Spinal cord (tissue), 10 donors: ENCODE data around the gene OR4M1. TPM values are rescaled to one million over a fixed set of nuclear protein-coding genes. Genes with fewer than 3 reads are reported as not detected.
"Not testable (repeated sequence)": the region's sequence is repeated elsewhere in the genome, so short reads cannot be mapped to it uniquely, and the experiment has no call there.

ENCODE experiments used
- DNase-seq, 6 donors: peaks; one replicate each; pipeline versions ENCODE4 v3.0.0 to v3.0.0-alpha.2; 2013 to 2015; ENCODE audit warnings: low spot score in 6 of 6, low read depth in 4 of 6
- H3K27ac ChIP-seq: one replicate; pipeline ENCODE4 v1.5.1; 2013; ENCODE audit warnings: low read depth, low read length, control low read depth
- H3K27me3 ChIP-seq: one replicate; pipeline ENCODE4 v1.6.1; 2013; ENCODE audit warnings: low read length; ENCODE audit not compliant: control insufficient read depth, insufficient read depth
- H3K36me3 ChIP-seq: one replicate; pipeline ENCODE4 v1.6.1; 2013; ENCODE audit warnings: low read length; ENCODE audit not compliant: control insufficient read depth, insufficient read depth
- H3K4me1 ChIP-seq: one replicate; pipeline ENCODE4 v1.6.1; 2013; ENCODE audit warnings: low read length; ENCODE audit not compliant: control insufficient read depth, insufficient read depth
- H3K4me3 ChIP-seq: one replicate; pipeline ENCODE4 v1.5.1; 2013; ENCODE audit warnings: low read depth, low read length, control low read depth
- H3K9me3 ChIP-seq: one replicate; pipeline ENCODE4 v1.6.1; 2013; ENCODE audit warnings: low read length; ENCODE audit not compliant: control insufficient read depth, insufficient read depth
- WGBS: methylation state at CpG from one replicate; pipeline ENCODE4 v1.1.5; 2013; ENCODE audit warnings: missing lambda C conversion rate; ENCODE audit not compliant: insufficient coverage; 5-methylcytosine and 5-hydroxymethylcytosine counted together
- long read RNA-seq, 4 donors: transcript quantifications; one replicate each; lab custom pipeline, GENCODE V29; 2026
- polyA plus RNA-seq, 2 donors: library from polyadenylated mRNA; unstranded; fragments of 120-200 nt; gene quantifications; one replicate each; pipeline ENCODE4 v1.2.1, GENCODE V29; 2013; ENCODE audit not compliant: insufficient read length in 2 of 2
- total RNA-seq, 2 donors: library from RNA; depleted of rRNA in 1 of 2; stranded (reverse); fragments of 120-200 nt in 1 of 2; fragments of >200 nt in 1 of 2; gene quantifications; one replicate each; pipeline versions ENCODE4 v1.2.3 to v1.2.4, GENCODE V29; 2013 to 2014
- donor health status: healthy.

Gene OR4M1
- not detected for total RNA-seq
- polyA plus RNA-seq: not detected
- long read RNA-seq, donor 1: 0 reads
- long read RNA-seq, donor 2: 0 reads
- long read RNA-seq, donor 3: 0 reads
- long read RNA-seq, donor 4: 0 reads

GRCh38 chr14:19773204-19773603 is at the start of gene OR4M1:
Gene OR4M1, plus strand, starts transcription at chr14:19773504. Its CDS starts 6,819 bp downstream, at chr14:19780323.
- not testable (repeated sequence) for H3K4me3 ChIP-seq, H3K27me3 ChIP-seq, H3K36me3 ChIP-seq, H3K27ac ChIP-seq, DNase-seq, H3K4me1 ChIP-seq
- H3K9me3 ChIP-seq: peaks cover 21% of the 10 kb centered on the region
- WGBS: no CpG with 5 or more reads among the region's 1 CpG

- peaks cover 9% of the 10 kb centered on the region for H3K9me3 ChIP-seq
- no peaks in the 10 kb centered on the region for H3K4me1 ChIP-seq
- no peak overlapping the region for H3K27ac ChIP-seq
- no peak for DNase-seq
- H3K36me3 ChIP-seq: no peaks in the 10 kb centered on the region
- H3K4me3 ChIP-seq: no peak overlapping the region
- no peaks in the 10 kb centered on the region for H3K27me3 ChIP-seq
Measured at GRCh38 chr14:19729359-19729758, 43.9 kb upstream of the OR4M1 start.

GRCh38 chr14:19729763-19730162 is 43.5 kb upstream of the OR4M1 start:
- no peaks in the 10 kb centered on the region for H3K36me3 ChIP-seq
- no CpG with 5 or more reads among the region's 2 CpGs for WGBS
- peaks cover 9% of the 10 kb centered on the region for H3K9me3 ChIP-seq

GRCh38 chr14:19733893-19734292 is 39.4 kb upstream of the OR4M1 start:
- H3K36me3 ChIP-seq, H3K4me3 ChIP-seq, DNase-seq, H3K4me1 ChIP-seq, H3K27me3 ChIP-seq, H3K27ac ChIP-seq: not testable (repeated sequence)
- 67% methylated on average over 1 of the region's 3 CpGs for WGBS
- H3K9me3 ChIP-seq: peaks cover 17% of the 10 kb centered on the region

More at GRCh38 chr14:19729763-19730162, 43.5 kb upstream of the OR4M1 start:
- no peak overlapping the region for H3K4me3 ChIP-seq
- no peaks in the 10 kb centered on the region for H3K4me1 ChIP-seq
- DNase-seq: no peak
- no peak overlapping the region for H3K27ac ChIP-seq
- no peaks in the 10 kb centered on the region for H3K27me3 ChIP-seq

- WGBS: 83% methylated on average over 1 of the region's 1 CpG
- Histone ChIP-seq H3K27ac (no peak within 1 kb of the TSS), H3K27me3 (no peaks in the 10 kb centered on the region), H3K4me3 (no peak within 1 kb of the TSS), H3K36me3 (no peaks in the 10 kb centered on the region), H3K4me1 (no peaks in the 10 kb centered on the region), H3K9me3 (peaks cover 6% of the 10 kb centered on the region)
- no peak for DNase-seq
Measured at GRCh38 chr14:19743256-19743655, 30.0 kb upstream of the OR4M1 start, which contains the start of gene OR4Q3. Gene OR4Q3, plus strand, starts transcription at chr14:19743571.

GRCh38 chr14:19752316-19752715 is 21.0 kb upstream of the OR4M1 start:
- not testable (repeated sequence) for H3K4me1 ChIP-seq, H3K36me3 ChIP-seq, H3K27ac ChIP-seq, H3K4me3 ChIP-seq, H3K27me3 ChIP-seq, DNase-seq
- H3K9me3 ChIP-seq: peaks cover 19% of the 10 kb centered on the region

- Histone ChIP-seq H3K36me3 (no peaks in the 10 kb centered on the region), H3K4me1 (no peaks in the 10 kb centered on the region), H3K9me3 (peaks cover 19% of the 10 kb centered on the region), H3K4me3 (no peak overlapping the region), H3K27ac (no peak overlapping the region), H3K27me3 (no peaks in the 10 kb centered on the region)
- no CpG with 5 or more reads among the region's 2 CpGs for WGBS
- DNase-seq: no peak
Measured at GRCh38 chr14:19754172-19754571, 19.1 kb upstream of the OR4M1 start.

- not testable (repeated sequence) for H3K27ac ChIP-seq, DNase-seq, H3K4me3 ChIP-seq, H3K27me3 ChIP-seq, H3K36me3 ChIP-seq, H3K4me1 ChIP-seq
- 44% methylated on average over 3 of the region's 3 CpGs for WGBS
- H3K9me3 ChIP-seq: peaks cover 19% of the 10 kb centered on the region
Measured at GRCh38 chr14:19771491-19771890, 1.8 kb upstream of the OR4M1 start.

- no peak overlapping the region for H3K4me3 ChIP-seq
- no CpG with 5 or more reads among the region's 1 CpG for WGBS
- DNase-seq: no peak
Measured at GRCh38 chr14:19771895-19772430, 1.3 kb upstream of the OR4M1 start.

GRCh38 chr14:19772454-19772853 is 850 bp upstream of the OR4M1 start:
- not testable (repeated sequence) for H3K4me1 ChIP-seq, DNase-seq, H3K36me3 ChIP-seq, H3K27me3 ChIP-seq, H3K4me3 ChIP-seq, H3K27ac ChIP-seq
- peaks cover 19% of the 10 kb centered on the region for H3K9me3 ChIP-seq
- WGBS: no CpG with 5 or more reads among the region's 2 CpGs

More at GRCh38 chr14:19771895-19772430, 1.3 kb upstream of the OR4M1 start:
- no peaks in the 10 kb centered on the region for H3K36me3 ChIP-seq
- peaks cover 19% of the 10 kb centered on the region for H3K9me3 ChIP-seq
- no peaks in the 10 kb centered on the region for H3K4me1 ChIP-seq
- no peaks in the 10 kb centered on the region for H3K27me3 ChIP-seq
- H3K27ac ChIP-seq: no peak overlapping the region
